Activated B cell treated with CpG ODN at 0.5 μM for 24 hours (primary cell): ENCODE results near the gene MAPKAPK3. TPM values are rescaled to one million over a fixed set of nuclear protein-coding genes. Genes with fewer than 3 reads are reported as not detected.
A peak's percentile ranks its signal among the peaks of the same experiment; 100 is the strongest.

Experiments used
- ATAC-seq: fragments of 200-7000 bp; cut with Tn5 transposase; one replicate; pipeline ENCODE4 v1.10.0; 2021; ENCODE audit warnings: low read depth, mild to moderate bottlenecking, moderate library complexity
- CTCF ChIA-PET: fragments of 350-600 bp; sonication (Branson Sonifier 250); formaldehyde crosslinking; loops from one replicate; lab custom pipeline; 2021; ENCODE audit warnings: antibody characterized with exemption; lab: Charles Lee
- POLR2A ChIA-PET: fragments of 350-600 bp; sonication (Branson Sonifier 250); formaldehyde crosslinking; loops from one replicate; lab custom pipeline; 2021; ENCODE audit warnings: antibody characterized with exemption; lab: Charles Lee
- DNase-seq: peaks from one replicate; pipeline ENCODE4 v3.0.0; 2022
- H3K27ac Mint-ChIP-seq: one replicate; pipeline ENCODE4 v1.8.0; 2020; ENCODE audit warnings: mixed read lengths
- H3K27me3 Mint-ChIP-seq: one replicate; pipeline ENCODE4 v1.8.0; 2021; ENCODE audit warnings: mixed read lengths
- H3K36me3 Mint-ChIP-seq: one replicate; pipeline ENCODE4 v1.8.0; 2021; ENCODE audit warnings: low read depth, mixed read lengths
- H3K4me1 Mint-ChIP-seq: one replicate; pipeline ENCODE4 v1.8.0; 2021; ENCODE audit warnings: mixed read lengths
- H3K4me3 Mint-ChIP-seq: one replicate; pipeline ENCODE4 v1.8.0; 2020; ENCODE audit warnings: mild to moderate bottlenecking, mixed read lengths
- H3K9me3 Mint-ChIP-seq: one replicate; pipeline ENCODE4 v1.8.0; 2020; ENCODE audit warnings: mixed read lengths
- CTCF ChIP-seq: fragments of 200-600 bp; IDR thresholded peaks from one replicate; pipeline ENCODE4 v1.8.0; 2022; ENCODE audit warnings: antibody characterized with exemption, mild to moderate bottlenecking
- intact Hi-C: fragments of 100-400 bp; cut with micrococcal nuclease; formaldehyde crosslinking; loops from one replicate; pipeline ENCODE4 v1.15.1; 2024
- total RNA-seq: library from RNA; stranded (reverse); gene quantifications from 2 replicates; pipeline ENCODE4 v1.2.3, GENCODE V29; 2022

MAPKAPK3 gene
- total RNA-seq, 1 donor from 2014 or later: 18.2 TPM

GRCh38 chr3:50620820-50621219, 3.9 kb downstream of the MAPKAPK3 start:
- intact Hi-C loops: no loop called here
- Mint-ChIP-seq H3K27me3 (no peaks in the 10 kb centered on the region), H3K4me3 (no peak overlapping the region), H3K9me3 (no peaks in the 10 kb centered on the region), H3K27ac (peak overlapping the region; percentile 43), H3K4me1 (peaks cover 65% of the 10 kb centered on the region), H3K36me3 (peaks cover 10% of the 10 kb centered on the region)
- TF ChIP-seq CTCF: no peak
- ChIA-PET POLR2A (interaction anchor here (1.0 to 2.4 kb wide), 2 partner anchors 51 to 53 kb away, joined by 3 to 8 read pairs; partner anchors contain the start of genes C3orf18 and HEMK1), CTCF (interaction anchor here (3.7 kb wide), 1 partner anchor 32 kb away, joined by 21 read pairs; no protein-coding TSS in a partner anchor)
- ATAC-seq: no peak
- no peak for DNase-seq

- CTCF ChIA-PET: interaction anchor here (1.0 kb wide), 1 partner anchor 28 kb away, joined by 3 read pairs; no protein-coding TSS in a partner anchor
- H3K27me3 Mint-ChIP-seq: no peaks in the 10 kb centered on the region
- no peak overlapping the region for H3K4me3 Mint-ChIP-seq
- intact Hi-C loops: no loop called here
- peaks cover 7% of the 10 kb centered on the region for H3K36me3 Mint-ChIP-seq
- no peak overlapping the region for H3K27ac Mint-ChIP-seq
- ATAC-seq (no peak), DNase-seq (no peak)
- POLR2A ChIA-PET: interaction anchor here (0.6 kb wide), 1 partner anchor 13 kb away, joined by 3 read pairs; no protein-coding TSS in a partner anchor
- peaks cover 53% of the 10 kb centered on the region for H3K4me1 Mint-ChIP-seq
- H3K9me3 Mint-ChIP-seq: no peaks in the 10 kb centered on the region
- no peak for TF ChIP-seq CTCF
These were observed 5.9 kb downstream of the MAPKAPK3 start for GRCh38 chr3:50622881-50623280.

GRCh38 chr3:50623840-50624474, 7.0 kb downstream of the MAPKAPK3 start:
- Mint-ChIP-seq H3K27ac (peak overlapping the region; percentile 78), H3K36me3 (peaks cover 7% of the 10 kb centered on the region), H3K27me3 (no peaks in the 10 kb centered on the region), H3K4me1 (peaks cover 48% of the 10 kb centered on the region), H3K9me3 (no peaks in the 10 kb centered on the region), H3K4me3 (no peak overlapping the region)
- intact Hi-C loops: no loop called here
- CTCF ChIA-PET: interaction anchor here (1.0 to 1.3 kb wide), 2 partner anchors 27 to 82 kb away, joined by 3 read pairs; no protein-coding TSS in a partner anchor
- no peak for DNase-seq
- ATAC-seq: peak; percentile 61
- TF ChIP-seq CTCF: no peak
- POLR2A ChIA-PET: interaction anchor here (0.6 to 1.5 kb wide), 2 partner anchors 11 to 55 kb away, joined by 3 to 5 read pairs; partner anchors contain the start of gene HEMK1

- peaks cover 7% of the 10 kb centered on the region for H3K36me3 Mint-ChIP-seq
- ChIA-PET CTCF (interaction anchor here (1.3 kb wide), 1 partner anchor 83 kb away, joined by 3 read pairs; no protein-coding TSS in a partner anchor), POLR2A (interaction anchor here (1.5 kb wide), 1 partner anchor 56 kb away, joined by 5 read pairs; the partner anchor contains the start of gene HEMK1)
- TF ChIP-seq CTCF: no peak
- no peaks in the 10 kb centered on the region for H3K9me3 Mint-ChIP-seq
- no peak for ATAC-seq
- H3K27me3 Mint-ChIP-seq: no peaks in the 10 kb centered on the region
- DNase-seq: no peak
- peaks cover 42% of the 10 kb centered on the region for H3K4me1 Mint-ChIP-seq
- no peak overlapping the region for H3K4me3 Mint-ChIP-seq
- no peak overlapping the region for H3K27ac Mint-ChIP-seq
- intact Hi-C loops: no loop called here
These were observed 7.7 kb downstream of the MAPKAPK3 start for GRCh38 chr3:50624634-50625033.
